ENCODE data around the gene FYCO1.
A peak's percentile ranks its signal among the peaks of the same experiment; 100 is the strongest.

FYCO1 gene

GRCh38 chr3:45943207-45943846, 52.3 kb downstream of the FYCO1 start, which contains the start of gene CXCR6:
CXCR6 (plus strand) TSS chr3:45943464; CDS start chr3:45946482, 3,018 bp downstream.
- no peak for DNase-seq (ENCODE audit: low read depth in 2 of 2)

DNA sequence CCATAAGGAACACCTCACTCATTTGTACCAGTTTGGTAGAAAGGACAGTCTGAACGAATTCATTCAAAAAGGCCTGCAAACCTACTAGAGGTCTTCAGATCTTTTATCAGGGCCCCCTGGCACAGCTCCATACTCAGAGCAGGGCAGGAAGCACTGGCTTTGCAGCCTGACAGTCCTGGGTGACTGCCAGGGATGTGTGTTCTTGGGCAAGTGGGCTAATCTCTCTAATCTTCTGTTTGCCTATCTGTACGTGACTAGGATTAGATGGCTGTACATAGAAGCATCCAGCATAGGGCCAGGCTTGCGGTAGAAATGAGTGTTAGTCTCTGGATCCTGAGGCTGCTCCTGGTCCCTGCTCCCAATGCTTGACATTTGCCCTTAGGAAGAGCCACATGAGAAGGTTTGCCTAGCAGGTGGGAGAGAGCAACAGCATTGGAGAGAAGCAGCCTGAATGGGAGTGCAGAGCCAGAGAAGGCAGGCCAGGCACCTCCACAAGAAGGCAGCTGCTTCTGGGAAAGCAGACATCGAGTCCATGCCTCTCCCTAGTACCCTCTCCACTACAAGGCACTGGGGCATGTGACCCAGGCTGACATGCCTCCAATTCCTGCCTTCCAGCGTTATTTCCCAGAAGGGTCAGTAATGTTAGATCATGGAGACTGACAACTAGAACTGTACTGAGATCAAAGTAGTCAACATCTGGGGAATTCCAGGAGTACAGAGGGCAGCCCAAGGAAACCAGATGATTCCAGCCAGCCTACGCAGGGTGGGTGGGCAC, 53.4 kb downstream of the FYCO1 start:
- DNase-seq (ENCODE audit: low read depth in 2 of 2), result no peak

DNA sequence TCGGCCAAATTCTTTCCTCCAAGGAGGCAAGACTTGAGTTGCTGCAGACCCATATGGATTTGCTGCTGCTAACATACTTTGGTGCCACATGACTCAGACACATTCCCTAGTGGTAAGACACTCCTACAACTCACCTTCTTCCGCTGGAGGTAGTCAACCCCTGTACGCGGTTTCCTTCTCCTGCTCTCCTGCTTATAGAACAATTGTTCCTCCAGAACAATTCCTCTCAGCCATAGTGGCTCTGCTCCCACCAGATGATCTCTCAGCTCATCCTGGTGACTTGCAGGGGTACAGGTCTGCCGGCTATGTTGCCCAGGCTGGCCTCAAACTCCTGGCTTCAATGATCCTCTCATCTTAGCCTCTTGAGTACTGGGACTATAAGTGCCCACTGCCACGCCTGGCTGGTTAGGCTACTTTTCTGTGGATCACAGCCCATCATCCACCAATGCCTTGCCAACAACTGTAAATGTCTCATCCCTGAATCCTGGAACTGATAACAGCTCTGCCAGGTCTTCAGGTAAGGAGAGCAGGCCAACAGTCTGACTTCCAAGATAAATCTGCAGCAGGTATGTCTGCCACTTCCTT, 54.8 kb downstream of the FYCO1 start:
- no peak for DNase-seq (ENCODE audit: low read depth in 2 of 2)

- no peak for DNase-seq (ENCODE audit: low read depth in 2 of 2)
These were observed 55.4 kb downstream of the FYCO1 start for GRCh38 chr3:45940004-45940780.

DNA sequence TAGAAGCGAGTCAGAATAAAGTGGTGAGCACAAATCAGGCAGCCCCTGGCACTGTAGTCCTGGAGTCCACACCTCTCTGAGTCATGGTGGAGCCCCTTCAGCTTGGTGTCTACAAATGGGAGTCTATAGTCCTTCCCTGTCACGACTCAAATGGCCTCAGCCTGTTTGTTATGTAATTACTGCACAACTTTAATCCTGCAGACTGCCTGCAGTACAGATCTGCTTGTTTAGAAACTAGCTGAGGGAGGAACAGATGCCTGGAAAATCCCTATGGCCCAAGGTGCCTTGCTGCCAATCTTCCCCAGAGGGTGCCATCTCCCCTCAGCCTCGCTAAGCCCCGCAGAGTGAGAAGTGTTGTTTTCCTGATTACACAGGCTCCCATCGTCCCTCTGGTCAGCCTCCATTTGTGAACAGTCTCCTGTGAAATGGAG, 56.3 kb downstream of the FYCO1 start:
- DNase-seq (ENCODE audit: low read depth in 2 of 2), result no peak

GRCh38 chr3:45938864-45939263, 56.8 kb downstream of the FYCO1 start:
- DNase-seq (ENCODE audit: low read depth in 2 of 2), result peak; percentile 68 to 77

DNA sequence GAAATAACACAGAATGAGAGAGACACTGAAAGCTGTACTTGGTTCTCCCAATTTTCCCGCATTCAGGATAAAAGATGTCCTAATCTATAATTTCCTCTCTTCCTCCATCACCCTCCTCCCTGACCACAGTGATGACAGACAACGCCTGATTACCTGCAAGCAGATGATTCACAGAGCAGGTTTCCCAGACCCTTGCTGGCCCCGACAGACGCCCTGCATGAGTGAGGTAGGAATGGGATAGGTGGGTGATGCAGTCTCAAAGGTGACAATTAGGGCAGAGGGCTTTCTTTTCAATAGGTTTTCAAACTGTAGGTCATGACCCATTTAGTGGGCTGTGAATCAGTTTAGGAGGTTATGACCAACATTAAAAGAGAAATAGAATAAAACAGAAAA, 57.6 kb downstream of the FYCO1 start:
- DNase-seq (ENCODE audit: low read depth in 2 of 2), result no peak

- no peak for DNase-seq (ENCODE audit: low read depth in 2 of 2)
These were observed 58.2 kb downstream of the FYCO1 start for GRCh38 chr3:45937206-45938042.

GRCh38 chr3:45936261-45936660, 59.4 kb downstream of the FYCO1 start:
- no peak for DNase-seq (ENCODE audit: low read depth in 2 of 2)

DNA sequence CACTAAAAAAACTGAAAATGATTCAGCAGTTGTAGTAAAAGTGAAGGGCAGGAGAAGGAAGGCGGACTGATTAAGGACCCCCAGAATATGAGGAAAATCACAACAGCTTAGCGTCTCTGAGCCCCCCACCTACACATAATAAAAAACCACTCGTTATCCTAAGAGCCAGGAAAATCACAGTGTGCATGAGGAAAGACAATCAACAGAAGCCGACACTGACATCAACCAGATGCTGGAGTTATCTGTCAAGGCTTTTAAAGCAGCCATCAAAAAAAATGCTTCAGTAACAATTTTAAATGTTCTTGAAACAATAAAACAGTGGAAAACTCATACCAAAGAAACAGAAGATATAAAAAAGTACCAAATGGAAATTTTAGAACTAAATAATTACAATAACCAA, 62.0 kb downstream of the FYCO1 start:
- DNase-seq (ENCODE audit: low read depth in 2 of 2), result no peak

GRCh38 chr3:45932112-45932511, 63.5 kb downstream of the FYCO1 start:
- DNase-seq (ENCODE audit: low read depth in 2 of 2), result no peak

DNA sequence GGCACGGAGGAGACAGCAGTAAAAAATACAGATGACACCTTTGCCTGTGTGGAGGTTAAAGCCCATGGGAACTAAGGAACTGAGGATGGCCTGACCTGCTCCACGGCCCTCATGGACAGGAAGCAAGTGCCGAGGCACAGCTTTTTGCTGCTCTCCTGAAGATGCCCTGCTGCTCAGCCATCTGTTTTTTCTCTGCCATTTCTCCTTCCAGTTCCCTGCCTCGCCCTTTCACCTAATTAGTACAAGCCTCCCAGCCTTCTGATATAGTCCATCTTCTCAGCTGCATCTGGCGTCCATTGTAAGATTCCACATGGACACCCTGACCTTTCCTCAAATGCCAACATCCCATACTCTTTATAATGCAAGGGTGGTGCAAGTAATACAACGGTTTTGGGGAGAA, 64.1 kb downstream of the FYCO1 start:
- no peak for DNase-seq (ENCODE audit: low read depth in 2 of 2)

- DNase-seq (ENCODE audit: low read depth in 2 of 2), result peak in 1 of 2 donors; percentile 35
These were observed 66.5 kb downstream of the FYCO1 start for GRCh38 chr3:45929042-45929679.

GRCh38 chr3:45927881-45928280, 67.7 kb downstream of the FYCO1 start:
- DNase-seq (ENCODE audit: low read depth in 2 of 2), result no peak

DNA sequence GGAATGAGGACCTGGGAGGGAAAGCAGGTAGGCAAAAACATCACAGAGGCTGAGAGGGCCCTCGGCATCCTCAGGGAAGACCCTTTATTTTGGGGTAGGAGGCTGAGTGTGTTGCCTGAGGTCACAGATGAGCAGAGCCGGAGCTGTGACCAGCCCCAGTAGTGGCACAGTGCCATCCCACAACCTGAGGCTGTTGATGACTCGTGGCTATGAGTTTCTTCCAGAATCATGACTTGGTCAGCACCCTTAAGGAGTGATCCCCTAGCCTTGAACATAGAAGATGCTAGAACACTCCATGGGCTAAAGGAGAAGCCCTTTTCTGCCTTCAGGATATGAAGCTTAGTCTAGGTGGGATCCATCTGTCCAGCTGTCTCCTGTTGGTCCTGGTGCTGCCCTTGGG, 71.9 kb downstream of the FYCO1 start:
- DNase-seq (ENCODE audit: low read depth in 2 of 2), result no peak

DNA sequence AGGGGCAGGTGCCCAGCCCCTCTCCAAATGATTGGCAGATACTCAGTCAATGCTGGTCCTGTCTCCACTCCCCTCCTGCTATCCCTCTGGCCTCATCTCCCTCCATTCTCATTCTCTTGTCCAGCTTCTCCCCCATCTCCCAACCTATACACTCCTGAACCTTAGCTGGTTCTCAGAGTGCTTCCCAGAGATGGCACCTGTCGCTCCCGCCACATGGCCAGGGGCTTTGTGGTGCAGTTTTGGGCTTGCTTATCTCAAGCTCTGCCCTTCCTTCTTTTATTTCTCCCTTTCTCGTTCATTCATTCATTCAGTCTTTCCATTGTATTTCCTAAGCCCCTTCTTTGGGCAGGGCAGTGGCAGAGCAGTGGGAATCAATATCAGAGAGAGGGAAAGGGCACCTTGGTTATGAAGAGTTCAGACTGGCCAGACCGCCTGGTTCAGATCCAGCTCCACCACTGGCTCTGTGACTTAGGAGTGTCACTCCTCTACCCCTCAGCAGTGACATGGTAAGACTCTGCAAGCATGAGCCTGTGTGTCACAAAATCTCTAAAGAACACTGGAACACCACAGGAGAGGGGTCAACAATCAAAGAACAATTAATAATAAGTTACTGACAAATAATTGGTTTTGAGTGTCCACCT, 72.6 kb downstream of the FYCO1 start:
- no peak for DNase-seq (ENCODE audit: low read depth in 2 of 2)

- DNase-seq (ENCODE audit: low read depth in 2 of 2), result no peak
These were observed 73.6 kb downstream of the FYCO1 start for GRCh38 chr3:45922039-45922326.

- DNase-seq (ENCODE audit: low read depth in 2 of 2), result no peak
These were observed 74.2 kb downstream of the FYCO1 start for GRCh38 chr3:45921158-45922038.

GRCh38 chr3:45917146-45917898, 78.3 kb downstream of the FYCO1 start:
- DNase-seq (ENCODE audit: low read depth in 2 of 2), result no peak
